GM18909 (cell line): ENCODE results near the gene TULP4.
A peak's percentile ranks its signal among the peaks of the same experiment; 100 is the strongest.
"Not testable (repeated sequence)": the region's sequence is repeated elsewhere in the genome, so short reads cannot be mapped to it uniquely, and the experiment has no call there.

Experiments
- ATAC-seq: cut with Tn5 transposase; IDR thresholded peaks from one replicate; pipeline ENCODE4 v1.9.1; 2021; ENCODE audit warnings: mild to moderate bottlenecking; ENCODE audit not compliant: unreplicated experiment, poor library complexity

TULP4 gene

DNA sequence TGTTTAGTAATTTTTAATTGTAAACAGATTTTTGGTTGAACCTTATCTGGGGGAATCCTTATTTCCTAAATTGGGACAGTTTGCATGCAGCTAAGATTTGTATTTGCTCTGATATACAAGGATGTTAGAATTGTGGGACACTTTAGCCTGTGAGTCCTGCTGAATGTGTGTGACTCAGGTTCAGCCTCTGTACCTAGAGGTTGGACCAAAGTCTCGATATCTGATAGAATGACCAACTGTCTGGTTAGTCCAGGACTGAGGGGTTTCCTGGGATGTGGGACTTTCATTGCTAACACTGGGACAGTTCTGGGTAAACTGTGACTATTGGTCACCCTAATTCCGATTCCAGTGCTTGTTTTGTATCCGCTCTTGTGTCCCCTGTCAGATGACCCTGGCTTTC lies 20.2 kb upstream of the TULP4 start:
- ATAC-seq: no peak

DNA sequence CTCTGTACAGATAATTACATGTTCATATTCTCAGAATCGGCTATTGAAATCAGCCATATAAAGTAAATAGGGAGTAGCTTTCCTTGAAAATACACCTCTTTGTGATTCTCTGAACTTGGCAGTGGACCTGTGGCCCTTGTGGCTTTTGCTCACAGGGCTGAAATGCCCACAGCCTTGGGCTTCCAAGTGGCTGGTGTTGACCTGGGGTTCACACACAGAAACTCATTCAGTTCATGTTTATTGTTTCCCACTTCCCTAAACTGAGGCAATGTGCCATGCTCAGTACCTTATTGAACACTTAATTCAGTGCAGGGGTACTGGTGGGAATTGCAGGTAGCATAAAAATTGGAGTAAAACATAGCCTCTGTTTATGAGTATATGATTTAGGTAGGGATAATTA lies 19.1 kb upstream of the TULP4 start:
- peak; percentile 70 for ATAC-seq

DNA sequence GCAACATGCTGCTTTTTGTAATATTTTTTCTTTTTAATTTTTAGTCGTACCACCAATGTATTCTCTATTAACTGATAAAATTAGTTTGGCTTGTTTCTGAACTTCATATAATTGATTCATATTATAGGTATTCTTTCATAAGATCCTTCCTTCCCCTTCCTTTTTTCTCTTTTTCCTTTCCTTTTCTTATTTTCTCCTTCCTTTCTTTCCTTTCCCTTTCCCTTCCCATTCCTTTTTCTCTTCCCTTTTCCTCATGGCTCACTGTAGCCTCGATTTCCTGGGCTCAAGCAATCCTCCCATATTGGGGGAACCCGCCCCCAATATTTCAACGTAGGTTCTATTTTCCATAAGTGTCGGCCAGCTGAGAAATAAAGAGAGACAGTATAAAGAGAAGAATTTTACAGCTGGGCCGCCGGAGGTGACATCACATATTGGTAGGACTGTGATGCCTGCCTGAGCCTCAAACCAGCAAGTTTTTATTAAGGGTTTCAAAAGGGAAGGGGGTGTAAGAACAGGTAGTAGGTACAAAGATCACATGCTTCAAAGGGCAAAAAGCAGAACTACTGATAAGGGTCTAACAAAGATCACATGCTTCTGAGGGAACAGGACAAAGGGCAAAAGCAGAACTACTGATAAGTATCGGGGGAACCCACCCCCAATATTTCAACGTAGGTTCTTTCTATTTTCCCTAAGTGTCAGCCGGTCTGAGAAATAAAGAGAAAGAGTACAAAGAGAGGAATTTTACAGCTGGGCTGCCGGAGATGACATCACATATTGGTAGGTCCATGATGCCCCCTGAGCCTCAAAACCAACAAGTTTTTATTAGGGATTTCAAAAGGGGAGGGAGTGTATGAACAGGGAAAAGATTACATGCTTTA lies 16.1 kb upstream of the TULP4 start:
- not testable (repeated sequence) for ATAC-seq

DNA sequence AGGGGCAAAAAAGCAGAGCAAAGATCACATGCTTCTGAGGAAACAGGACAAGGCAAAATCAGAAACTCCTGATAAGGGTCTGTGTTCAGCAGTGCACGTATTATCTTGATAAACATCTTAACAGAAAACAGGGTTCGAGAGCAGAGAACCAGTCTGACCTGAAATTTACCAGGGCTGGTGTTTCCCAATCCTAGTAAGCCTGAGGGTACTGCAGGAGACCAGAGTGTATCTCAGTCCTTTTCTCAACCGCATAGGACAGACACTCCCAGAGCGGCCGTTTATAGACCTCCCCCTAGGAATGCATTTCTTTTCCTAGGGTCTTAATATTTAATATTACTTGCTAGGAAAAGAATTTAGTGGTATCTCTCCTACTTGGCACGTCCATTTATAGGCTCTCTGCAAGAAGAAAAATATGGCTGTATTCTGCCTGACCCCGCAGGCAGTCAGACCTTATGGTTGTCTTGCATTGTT lies 15.4 kb upstream of the TULP4 start:
- ATAC-seq: not testable (repeated sequence)

DNA sequence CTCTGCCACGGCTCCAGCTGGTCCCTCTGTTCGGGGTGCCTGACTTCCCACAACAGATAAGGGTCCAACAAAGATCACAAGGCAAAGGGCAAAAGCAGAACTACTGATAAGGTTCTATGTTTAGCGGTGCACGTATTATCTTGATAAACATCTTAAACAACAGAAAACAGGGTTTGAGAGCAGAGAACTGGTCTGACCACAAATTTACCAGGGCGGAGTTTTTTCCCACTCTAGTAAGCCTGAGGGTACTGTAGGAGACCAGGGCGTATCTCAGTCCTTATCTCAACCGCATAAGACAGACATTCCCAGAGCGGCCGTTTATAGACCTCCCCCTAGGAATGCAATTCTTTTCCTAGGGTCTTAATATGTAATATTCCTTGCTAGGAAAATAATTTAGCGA lies 14.6 kb upstream of the TULP4 start:
- not testable (repeated sequence) for ATAC-seq

DNA sequence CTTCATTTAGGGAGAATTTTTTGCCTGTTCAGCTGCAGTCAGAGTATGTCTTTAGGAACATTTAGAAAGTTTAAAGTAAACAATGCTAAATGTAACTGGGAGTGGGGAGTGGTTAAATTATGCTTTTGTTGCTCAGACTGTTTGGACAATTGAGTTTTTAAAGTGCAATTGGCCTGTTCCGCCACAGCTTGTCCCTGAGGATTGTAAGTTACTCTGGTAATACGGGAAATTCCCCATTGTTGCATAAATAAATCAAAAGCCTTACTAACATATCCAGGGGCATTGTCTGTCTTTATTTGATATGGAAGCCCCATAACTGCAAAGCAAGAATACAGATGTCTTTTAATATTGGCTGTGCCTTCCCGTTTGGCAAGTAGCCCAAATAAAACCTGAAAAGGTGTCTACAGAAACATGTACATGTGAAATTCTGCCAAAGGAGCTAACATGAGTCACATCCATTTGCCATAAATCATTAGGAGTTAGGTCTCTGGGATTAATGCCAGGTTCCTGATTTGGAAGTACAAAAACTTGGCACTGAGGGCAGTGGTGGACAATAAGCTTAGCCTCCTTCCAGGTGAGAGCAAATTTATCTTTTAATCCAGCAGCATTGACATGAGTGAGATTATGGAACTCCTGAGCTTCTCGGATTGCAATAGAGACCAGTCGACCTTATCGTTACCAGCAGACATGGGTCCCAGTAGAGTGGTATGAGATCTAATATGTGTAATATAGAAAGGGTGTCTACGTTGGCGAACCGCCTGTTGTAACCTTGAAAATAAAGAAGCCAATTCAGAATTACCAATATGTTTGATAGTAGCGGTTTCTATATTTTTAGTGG lies 11.7 kb upstream of the TULP4 start:
- ATAC-seq: not testable (repeated sequence)

DNA sequence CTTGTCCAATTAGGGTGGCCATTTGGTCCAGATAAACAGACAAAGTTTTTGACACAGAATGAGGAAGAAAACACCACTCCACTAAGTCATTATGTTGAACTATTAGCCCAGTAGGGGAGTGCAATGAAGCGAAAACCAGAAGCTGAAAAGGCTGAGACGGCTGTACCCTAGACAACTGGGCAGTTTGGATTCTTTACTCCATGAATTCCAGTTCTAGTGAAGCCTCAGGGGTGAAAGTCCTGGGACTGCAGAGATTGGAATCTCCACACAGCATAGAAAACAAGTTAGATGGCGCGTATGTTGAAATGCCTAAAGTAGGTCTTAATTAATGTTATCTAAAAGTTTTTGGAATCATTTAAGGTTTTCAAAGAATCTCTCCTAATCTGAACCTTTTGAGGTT lies 10.7 kb upstream of the TULP4 start:
- ATAC-seq: not testable (repeated sequence)

DNA sequence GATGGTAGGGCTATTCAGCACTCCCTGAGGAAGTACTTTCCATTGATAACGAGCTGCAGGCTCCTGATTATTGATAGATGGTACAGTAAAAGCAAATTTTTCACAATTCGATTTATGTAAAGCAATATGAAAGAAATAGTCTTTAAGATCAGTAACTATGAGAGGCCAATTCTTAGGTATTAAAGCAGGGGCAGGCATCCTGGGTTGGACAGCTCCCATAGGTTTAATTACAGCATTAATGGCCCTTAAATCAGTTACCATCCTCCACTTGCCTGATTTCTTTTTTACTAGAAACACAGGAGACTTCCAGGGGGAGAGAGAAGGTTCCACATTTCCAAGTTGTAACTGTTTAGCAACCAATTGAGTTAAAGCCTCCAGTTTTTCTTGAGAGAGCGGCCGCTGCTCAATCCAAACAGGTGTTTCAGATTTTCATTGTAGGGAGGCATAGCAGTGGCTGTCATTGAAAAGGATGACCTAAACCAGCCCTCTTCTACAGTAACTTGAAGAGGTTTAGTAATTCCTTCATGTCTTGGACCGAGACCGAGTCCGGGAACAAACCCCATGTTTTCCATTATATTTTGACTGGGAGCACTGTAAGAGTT lies 10.0 kb upstream of the TULP4 start:
- not testable (repeated sequence) for ATAC-seq

DNA sequence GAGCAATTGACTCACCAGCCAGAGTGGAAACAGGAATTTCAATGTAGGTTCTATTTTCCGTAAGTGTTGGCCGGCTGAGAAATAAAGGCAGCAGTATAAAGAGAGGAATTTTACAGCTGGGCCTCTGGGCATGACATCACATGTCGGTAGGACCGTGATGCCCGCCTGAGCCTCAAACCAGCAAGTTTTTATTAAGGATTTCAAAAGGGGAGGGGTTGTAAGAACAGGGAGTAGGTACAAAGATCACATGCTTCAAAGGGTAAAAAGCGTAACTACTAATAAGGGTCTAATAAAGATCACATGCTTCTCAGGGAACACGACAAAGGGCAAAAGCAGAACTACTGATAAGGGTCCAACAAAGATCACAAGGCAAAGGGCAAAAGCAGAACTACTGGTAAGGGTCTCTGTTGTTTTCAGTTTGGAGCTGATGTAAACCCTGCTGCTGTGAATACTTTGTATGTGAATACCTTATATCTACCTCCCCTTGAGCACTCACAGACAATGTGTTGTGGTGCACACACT lies 9.0 kb upstream of the TULP4 start:
- no peak for ATAC-seq

DNA sequence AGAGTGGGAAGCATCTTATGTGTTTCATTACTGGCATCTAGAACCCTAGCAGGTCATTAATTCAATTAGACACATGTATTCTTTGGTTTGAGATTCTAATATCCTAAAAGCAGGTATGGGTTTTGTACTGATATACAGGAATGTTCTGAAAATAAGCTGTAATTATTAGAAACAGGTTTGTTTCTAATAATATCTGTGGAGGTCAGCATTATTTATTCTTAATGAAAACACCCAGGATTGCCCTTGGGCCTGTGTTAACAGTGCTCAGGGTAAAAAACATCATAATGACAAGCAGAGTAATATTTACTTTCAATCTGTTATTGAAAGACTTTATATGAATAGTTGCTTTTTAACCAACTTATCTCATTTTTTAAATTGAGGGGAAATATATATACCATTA lies 8.0 kb upstream of the TULP4 start:
- ATAC-seq: no peak

DNA sequence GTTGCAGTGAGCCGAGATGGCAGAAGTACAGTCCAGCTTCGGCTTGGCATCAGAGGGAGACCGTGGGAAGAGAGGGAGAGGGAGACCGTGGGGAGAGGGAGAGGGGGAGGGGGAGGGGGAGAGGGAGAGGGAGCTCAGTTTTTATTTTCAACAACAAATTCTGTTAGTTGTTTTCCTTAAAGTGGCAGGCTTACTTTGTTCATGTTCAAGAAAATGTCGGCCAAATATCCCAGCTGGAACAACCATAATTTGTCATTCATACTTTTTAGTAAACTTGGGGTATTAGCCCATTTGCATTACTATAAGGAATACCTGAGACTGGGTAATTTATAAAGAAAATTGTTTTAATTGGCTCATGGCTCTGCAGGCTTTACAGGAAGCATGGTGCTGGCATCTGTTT lies 2.5 kb upstream of the TULP4 start:
- no peak for ATAC-seq

DNA sequence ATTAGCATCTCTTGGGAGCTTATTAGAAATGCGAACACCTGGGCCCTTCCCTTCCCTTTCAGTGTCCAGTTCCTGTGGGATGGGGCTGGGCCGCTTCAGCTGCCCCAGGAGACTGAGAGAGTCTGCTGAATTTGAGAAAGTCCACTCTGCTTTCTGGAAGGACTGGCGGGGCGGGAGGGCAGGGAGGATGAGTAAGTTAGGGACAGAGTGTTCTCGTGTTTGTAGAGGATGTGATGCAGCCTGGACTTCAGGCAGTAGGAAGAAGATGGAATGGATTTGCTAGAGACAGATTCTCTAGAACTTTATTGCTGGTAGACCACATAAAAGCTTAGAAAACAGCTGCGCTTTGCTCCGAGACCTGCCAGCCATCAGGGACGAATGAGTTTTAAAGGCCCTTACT lies 1.1 kb upstream of the TULP4 start:
- no peak for ATAC-seq

DNA sequence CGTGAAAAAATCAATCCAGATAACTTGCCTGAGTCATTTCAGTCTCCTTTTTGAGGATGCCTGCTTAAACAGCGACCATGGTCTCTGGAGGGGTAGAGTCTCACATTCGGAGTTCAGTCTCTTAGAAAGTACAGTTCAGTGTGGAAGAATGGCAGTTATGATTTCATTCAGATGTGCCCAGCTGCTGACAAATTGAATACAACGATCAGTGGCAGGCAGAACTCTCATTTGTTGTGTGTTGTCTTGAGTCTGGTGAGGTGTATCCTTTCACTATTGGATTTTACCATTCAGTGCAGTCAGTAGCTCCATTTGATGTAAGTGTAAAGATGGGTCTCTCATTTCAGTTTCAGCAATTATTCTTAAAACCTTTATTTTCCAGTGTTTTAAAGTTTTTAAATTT lies 639 bp upstream of the TULP4 start:
- ATAC-seq: no peak

DNA sequence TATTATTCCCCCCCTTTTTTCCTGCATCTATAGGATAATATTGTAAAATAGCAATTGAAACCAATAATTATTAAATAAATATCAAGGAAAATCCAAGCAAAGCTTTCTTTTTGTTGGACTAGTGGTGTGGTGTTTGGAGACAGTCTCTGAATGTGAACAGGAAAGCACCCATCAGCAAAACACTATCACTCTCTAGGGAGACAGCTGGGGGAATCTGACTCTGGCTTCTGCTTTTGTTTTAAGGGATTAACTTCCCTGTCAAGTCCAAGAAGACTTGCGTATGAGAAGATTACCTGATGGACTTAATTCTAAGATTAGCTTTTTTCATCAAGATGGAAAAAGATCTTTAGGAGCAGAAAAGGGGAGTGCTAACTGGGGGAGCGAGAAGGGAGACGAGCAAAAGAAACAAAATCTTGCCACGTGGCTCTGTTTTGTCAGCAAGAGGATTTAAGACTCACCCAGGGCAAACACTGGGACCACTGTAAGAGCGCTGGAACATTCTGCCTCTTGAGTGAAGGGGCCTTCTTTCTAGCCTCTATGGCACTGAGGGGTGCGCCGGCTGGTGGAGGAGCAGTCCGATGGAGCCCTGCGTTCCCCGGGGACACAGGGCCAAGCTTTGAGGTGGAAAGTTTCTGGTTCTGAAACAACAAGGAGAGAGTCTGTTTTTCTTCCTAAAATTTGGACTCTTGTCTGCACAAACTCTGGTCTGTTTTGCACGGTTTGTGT lies 570 bp downstream of the TULP4 start:
- no peak for ATAC-seq

DNA sequence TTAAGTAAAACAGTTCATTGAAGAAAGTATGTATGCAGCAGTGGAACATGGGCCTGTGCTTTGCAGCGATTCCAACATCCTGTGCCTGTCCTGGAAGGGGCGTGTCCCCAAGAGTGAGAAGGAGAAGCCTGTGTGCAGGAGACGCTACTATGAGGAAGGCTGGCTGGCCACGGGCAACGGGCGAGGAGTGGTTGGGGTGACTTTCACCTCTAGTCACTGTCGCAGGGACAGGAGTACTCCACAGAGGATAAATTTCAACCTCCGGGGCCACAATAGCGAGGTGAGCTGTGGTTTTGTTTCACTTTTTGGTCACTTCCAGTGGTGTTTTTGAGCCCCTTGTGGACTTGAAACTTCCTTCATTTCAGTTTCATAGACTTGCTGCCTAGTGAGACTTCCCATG lies 1.7 kb downstream of the TULP4 start:
- ATAC-seq: peak; percentile 61

DNA sequence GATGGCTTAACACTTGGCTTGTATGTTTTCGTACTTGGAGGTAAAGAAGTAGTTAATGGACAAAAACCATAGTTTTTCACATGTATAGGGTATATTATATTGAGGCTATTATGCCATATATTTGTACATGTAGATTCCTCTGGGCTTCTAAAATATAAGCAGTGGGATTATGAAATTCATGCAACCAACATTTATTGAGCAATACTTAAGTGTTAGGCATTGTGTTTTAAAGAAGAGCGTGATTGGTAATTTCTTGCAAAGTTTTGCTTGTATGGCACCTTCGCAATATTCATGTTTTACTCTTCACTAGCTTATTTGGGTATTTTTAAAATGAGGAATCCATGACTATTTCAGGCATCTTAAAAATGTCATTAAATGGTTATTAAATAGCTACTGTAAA lies 2.5 kb downstream of the TULP4 start:
- no peak for ATAC-seq

DNA sequence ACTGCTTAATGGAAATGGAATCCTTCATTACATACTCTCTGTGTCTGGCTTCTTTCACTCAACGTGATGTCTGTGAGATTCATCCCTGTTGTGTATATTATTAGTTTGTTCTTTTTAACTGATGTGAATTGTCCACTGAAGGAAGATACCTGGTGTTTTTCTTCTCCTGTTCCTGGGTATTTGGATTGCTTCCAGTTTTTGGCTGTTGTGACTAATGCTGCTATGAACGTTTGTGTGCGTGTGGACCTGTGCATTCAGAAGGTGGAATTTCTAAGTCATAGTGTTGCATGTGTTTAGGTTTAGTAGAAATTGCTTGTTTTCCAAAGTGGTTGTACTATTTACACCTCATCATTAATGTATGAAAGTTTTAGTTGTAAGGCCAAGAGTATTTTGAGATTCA lies 3.8 kb downstream of the TULP4 start:
- no peak for ATAC-seq

DNA sequence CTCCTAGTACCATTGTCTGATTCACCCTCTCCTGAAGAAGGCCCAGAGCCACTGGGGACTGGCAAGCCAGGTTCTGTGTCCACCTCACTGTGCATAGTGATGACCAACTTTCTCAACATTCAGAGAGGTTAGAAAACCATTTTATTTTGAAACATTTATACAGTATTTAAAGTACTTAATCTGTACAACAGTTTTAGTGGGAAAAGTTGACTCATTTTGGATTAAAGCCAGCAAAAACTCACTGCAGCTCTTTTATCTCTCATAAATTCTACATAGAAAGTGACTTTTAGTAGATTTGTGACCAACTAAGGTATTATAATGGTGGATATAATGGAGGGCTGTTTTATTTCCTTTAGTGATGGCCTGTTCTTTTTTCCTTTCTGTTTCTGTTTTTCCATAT lies 9.7 kb downstream of the TULP4 start:
- ATAC-seq: no peak

DNA sequence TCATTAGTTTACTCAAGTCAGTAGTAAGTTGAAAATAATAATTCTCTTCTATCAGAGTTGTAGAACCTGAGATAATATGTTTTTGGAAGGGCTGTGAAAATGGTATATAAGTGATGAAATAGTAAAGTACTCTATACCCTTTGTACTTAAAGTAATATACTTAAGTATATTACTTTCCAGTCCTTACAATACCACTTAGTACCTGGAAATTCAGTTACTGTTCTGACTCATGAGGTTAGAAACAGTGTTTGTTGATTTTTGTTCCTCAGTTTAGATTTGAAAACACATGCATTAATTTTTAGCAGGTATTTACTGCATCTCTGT lies 10.1 kb downstream of the TULP4 start:
- ATAC-seq: no peak
